Uterus (tissue), 4 donors: ENCODE measurements around the gene MAPT. TPM values are rescaled to one million over a fixed set of nuclear protein-coding genes. Genes with fewer than 3 reads are reported as not detected.

ENCODE experiments used
- DNase-seq, 2 donors: peaks; one replicate each; pipeline ENCODE4 v3.0.0-alpha.2; 2019 to 2020
- H3K27ac ChIP-seq, 2 donors: fragments of 200-600 bp; sonication (generic); 1 replicate in 1 of 2; 2 replicates in 1 of 2; pipeline ENCODE4 v1.5.1; 2016 to 2018
- H3K27me3 ChIP-seq, 2 donors: fragments of 200-600 bp; sonication (generic); one replicate each; pipeline ENCODE4 v1.5.1; 2018 to 2019; ENCODE audit warnings: control low read depth in 1 of 2
- H3K36me3 ChIP-seq, 2 donors: fragments of 200-600 bp; sonication (generic); one replicate each; pipeline ENCODE4 v1.5.1; 2019; ENCODE audit warnings: control low read depth in 1 of 2
- H3K4me1 ChIP-seq, 2 donors: fragments of 200-600 bp; sonication (generic); one replicate each; pipeline ENCODE4 v1.5.1; 2018 to 2019; ENCODE audit warnings: control low read depth in 1 of 2
- H3K4me3 ChIP-seq, 2 donors: fragments of 200-600 bp; sonication (generic); 1 replicate in 1 of 2; 2 replicates in 1 of 2; pipeline ENCODE4 v1.5.1; 2018 to 2019; ENCODE audit warnings: mild to moderate bottlenecking in 1 of 2
- H3K9me3 ChIP-seq, 2 donors: fragments of 200-600 bp; sonication (generic); one replicate each; pipeline ENCODE4 v1.5.1; 2019; ENCODE audit warnings: control low read depth in 1 of 2
- CTCF ChIP-seq, 4 experiments: fragments of 200-600 bp in 2 of 4; fragments of 450-650 bp in 2 of 4; sonication (generic) in 2 of 4; IDR thresholded peaks; one replicate each; pipeline ENCODE4 v1.5.1; 2016 to 2019; ENCODE audit warnings: antibody characterized with exemption in 4 of 4, mild to moderate bottlenecking in 2 of 4, moderate library complexity in 1 of 4
- POLR2A ChIP-seq, 2 donors: fragments of 450-650 bp; IDR thresholded peaks; one replicate each; pipeline ENCODE4 v1.6.1; 2016; ENCODE audit warnings: antibody characterized with exemption in 2 of 2, mild to moderate bottlenecking in 1 of 2, moderate library complexity in 1 of 2
- intact Hi-C: fragments of 100-400 bp; cut with DNase I; formaldehyde crosslinking; loops from one replicate; pipeline ENCODE4 v1.15.1; 2023; ENCODE audit warnings: low total_unique reads
- total RNA-seq, 4 donors: library from RNA; depleted of rRNA in 3 of 4; stranded (reverse); fragments of >200 nt in 3 of 4; gene quantifications; one replicate each; pipeline versions ENCODE4 v1.1.0 to v1.2.4, GENCODE V29; 2014 to 2023
- donor health status: DM: yes; HTN: yes; CAD: no.

MAPT gene
- total RNA-seq, 4 donors from 2014 or later, result 0.26 to 4.1 (median 1.5) TPM; not detected in 1

DNA sequence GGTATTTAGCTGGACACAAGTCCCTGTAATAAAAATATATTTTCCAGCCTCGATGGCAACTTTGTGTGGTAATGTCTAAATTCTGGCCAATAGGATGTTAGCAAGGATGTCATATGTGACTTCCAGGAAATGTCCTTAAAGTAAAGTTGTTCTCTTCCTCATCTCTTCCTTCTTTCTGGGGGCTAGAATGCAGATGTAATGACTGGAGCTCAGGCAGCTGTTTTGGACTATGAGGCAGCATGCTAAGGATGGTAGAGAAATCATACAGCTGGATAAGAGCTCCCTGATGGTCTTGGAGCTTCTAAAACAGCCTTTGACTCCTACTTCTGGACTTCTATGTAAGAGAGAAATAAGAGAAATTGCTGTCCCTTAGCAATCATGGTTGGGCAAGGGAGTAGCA is 16.9 kb upstream of the MAPT start:
- Histone ChIP-seq H3K27me3 (no peaks in the 10 kb centered on the region), H3K4me3 (no peak overlapping the region), H3K4me1 (no peaks in the 10 kb centered on the region), H3K36me3 (no peaks in the 10 kb centered on the region), H3K9me3 (no peaks in the 10 kb centered on the region), H3K27ac (no peak overlapping the region)
- intact Hi-C loops, result no loop called here
- no peak for DNase-seq
- TF ChIP-seq POLR2A (IDR thresholded peaks at IDR 0.05) (no peak), CTCF (IDR thresholded peaks at IDR 0.05) (no peak)

DNA sequence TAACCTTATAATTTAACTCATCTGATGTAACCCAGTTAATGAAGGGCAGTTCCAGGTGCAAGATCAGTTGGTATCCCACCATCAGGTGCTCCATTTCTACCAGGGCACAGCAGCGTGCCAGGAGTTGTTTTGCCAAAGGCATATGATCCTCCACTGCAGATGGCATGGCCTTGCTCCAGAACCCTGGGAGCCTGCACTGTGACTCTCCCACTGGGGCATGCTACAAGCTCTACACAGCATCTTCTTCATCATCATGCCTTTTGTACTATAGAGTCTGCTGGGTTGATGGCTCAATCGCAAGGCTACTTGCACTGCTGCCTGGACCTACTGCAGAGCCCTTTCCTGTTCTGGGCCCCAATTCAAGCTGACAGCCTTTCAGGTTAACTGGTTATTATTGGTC is 11.3 kb upstream of the MAPT start:
- Histone ChIP-seq H3K4me3 (no peak overlapping the region), H3K27me3 (no peaks in the 10 kb centered on the region), H3K4me1 (no peaks in the 10 kb centered on the region), H3K9me3 (no peaks in the 10 kb centered on the region), H3K36me3 (no peaks in the 10 kb centered on the region), H3K27ac (no peak overlapping the region)
- intact Hi-C loops, result no loop called here
- TF ChIP-seq POLR2A (IDR thresholded peaks at IDR 0.05) (no peak), CTCF (IDR thresholded peaks at IDR 0.05) (no peak)
- DNase-seq, result no peak

DNA sequence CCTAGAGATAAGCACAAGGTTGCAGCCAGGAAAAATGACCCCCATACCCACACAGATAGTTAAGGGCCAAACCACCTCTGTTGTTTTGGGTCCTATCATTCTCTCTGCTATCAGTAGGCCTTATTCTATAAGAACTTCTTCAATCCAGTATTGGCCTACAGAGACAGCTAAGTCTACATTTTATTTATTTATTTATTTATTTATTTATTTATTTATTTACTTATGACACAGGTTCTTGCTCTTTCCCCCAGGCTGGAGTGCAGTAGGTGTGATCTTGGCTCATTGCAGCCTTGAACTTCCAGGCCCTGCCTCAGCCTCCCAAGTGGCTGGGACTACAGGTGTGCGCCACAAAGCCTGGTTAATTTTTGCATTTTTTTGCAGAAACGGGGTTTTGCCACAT is 7.5 kb upstream of the MAPT start:
- no peak for DNase-seq
- no peak overlapping the region for H3K4me3 ChIP-seq
- H3K4me1 ChIP-seq, result no peaks in the 10 kb centered on the region
- H3K36me3 ChIP-seq, result no peaks in the 10 kb centered on the region
- intact Hi-C loops, result no loop called here
- H3K27ac ChIP-seq, result no peak overlapping the region
- H3K27me3 ChIP-seq, result no peaks in the 10 kb centered on the region
- TF ChIP-seq POLR2A (IDR thresholded peaks at IDR 0.05) (no peak), CTCF (IDR thresholded peaks at IDR 0.05) (no peak)
- H3K9me3 ChIP-seq, result no peaks in the 10 kb centered on the region

DNA sequence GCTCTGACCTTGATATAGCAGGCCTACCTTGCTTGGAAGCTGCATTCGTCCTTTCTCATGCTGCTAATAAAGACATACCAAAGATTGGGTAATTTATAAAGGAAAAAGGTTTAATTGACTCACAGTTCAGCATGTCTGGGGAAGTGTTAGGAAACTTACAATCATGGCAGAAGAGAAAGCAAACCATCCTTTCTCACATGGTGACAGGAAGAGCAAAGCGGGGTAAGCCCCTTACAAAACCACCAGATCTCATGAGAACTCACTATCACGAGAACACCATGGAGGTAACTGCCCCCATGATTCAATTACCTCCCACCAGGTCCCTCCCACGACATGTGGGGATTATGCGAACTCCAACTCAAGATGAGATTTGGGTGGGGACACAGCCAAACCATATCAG is 6.0 kb upstream of the MAPT start:
- H3K4me1 ChIP-seq, result no peaks in the 10 kb centered on the region

GRCh38 chr17:45889579-45889978 is 4.8 kb upstream of the MAPT start:
- no peak for TF ChIP-seq POLR2A (IDR thresholded peaks at IDR 0.05)
- no peak for TF ChIP-seq CTCF (IDR thresholded peaks at IDR 0.05)
- Histone ChIP-seq H3K36me3 (no peaks in the 10 kb centered on the region), H3K4me3 (no peak overlapping the region), H3K9me3 (no peaks in the 10 kb centered on the region), H3K27ac (no peak overlapping the region), H3K27me3 (no peaks in the 10 kb centered on the region), H3K4me1 (peaks cover 0 to 1% of the 10 kb centered on the region in 2 donors)
- no peak for DNase-seq
- intact Hi-C loops, result no loop called here

More for the DNA sequence above, 6.0 kb upstream of the MAPT start:
- Histone ChIP-seq H3K27ac (no peak overlapping the region), H3K4me3 (no peak overlapping the region), H3K27me3 (no peaks in the 10 kb centered on the region), H3K36me3 (no peaks in the 10 kb centered on the region), H3K9me3 (no peaks in the 10 kb centered on the region)
- no peak for TF ChIP-seq CTCF (IDR thresholded peaks at IDR 0.05)
- no peak for TF ChIP-seq POLR2A (IDR thresholded peaks at IDR 0.05)
- DNase-seq, result no peak
- intact Hi-C loops, result no loop called here
